NCI-H69 (cell line): Measurements from ENCODE around the gene PPP2R5A.
"Not testable (repeated sequence)": the region's sequence is repeated elsewhere in the genome, so short reads cannot be mapped to it uniquely, and the experiment has no call there.

Source experiments
- DNase-seq: peaks from one replicate; lab custom pipeline; 2025; lab: John Stamatoyannopoulos, UW

Gene PPP2R5A

GRCh38 chr1:212267460-212267859 is 17.8 kb upstream of the PPP2R5A start:
- DNase-seq = no peak

DNA sequence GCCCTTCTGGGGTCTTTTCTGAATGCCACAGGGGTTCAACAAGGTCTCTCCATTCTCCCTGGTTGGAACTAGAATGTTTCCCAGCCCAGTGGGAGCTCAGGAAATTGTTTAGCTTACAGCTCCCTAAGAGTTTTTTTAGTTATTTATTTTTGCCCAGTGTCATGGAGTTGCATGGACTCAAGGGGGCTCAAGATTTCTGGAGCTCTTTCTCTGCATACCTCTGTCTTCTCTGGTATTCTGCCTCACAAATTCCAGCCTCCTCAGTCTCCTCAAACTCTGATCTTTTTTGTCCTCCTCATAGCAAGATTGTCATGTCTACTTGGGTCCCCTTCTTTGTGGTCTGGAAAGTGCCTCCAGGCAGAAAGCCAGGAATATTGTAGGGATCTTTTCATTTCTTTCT is 15.9 kb upstream of the PPP2R5A start:
- no peak for DNase-seq

GRCh38 chr1:212270564-212270963 is 14.6 kb upstream of the PPP2R5A start:
- DNase-seq = no peak

DNA sequence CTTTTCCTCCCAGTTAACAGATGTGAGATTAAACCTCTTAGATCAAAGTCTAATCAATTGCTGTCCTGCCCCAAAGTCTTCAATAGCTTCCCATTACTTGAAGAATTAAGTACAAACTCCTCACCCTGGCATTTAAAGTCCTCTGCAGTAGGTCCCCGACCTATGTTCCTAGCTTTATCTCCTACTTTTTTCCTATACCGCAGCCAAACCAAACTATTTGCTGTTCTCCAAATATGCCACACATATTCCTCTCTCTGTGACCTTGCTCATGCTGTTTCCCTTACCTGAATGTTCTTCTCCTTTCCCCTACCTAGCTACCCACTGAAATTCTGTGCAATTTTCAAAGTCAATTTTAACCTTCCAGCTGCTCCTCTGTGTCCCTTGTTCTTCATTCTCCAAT is 14.0 kb upstream of the PPP2R5A start:
- no peak for DNase-seq

- no peak for DNase-seq
Measured at GRCh38 chr1:212271823-212272485, 13.3 kb upstream of the PPP2R5A start.

DNA sequence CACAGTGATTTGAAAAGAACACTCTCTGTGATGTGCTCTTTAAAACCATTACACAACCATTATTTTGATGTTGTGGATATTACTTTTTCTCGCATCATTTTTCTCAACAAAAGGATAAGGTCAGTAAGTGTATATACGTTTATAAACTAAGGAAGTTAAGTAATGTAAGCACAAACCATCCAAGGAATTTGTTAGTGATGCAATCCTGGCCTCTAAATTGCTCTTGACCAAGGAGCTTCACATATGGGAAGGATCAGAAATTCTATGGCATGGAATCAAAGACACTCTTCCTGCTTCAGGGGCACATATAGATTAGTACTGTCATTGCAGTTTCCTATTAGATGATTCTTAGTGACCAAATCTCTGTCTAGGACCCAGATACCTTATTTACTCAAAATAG is 3.6 kb upstream of the PPP2R5A start:
- no peak for DNase-seq

DNA sequence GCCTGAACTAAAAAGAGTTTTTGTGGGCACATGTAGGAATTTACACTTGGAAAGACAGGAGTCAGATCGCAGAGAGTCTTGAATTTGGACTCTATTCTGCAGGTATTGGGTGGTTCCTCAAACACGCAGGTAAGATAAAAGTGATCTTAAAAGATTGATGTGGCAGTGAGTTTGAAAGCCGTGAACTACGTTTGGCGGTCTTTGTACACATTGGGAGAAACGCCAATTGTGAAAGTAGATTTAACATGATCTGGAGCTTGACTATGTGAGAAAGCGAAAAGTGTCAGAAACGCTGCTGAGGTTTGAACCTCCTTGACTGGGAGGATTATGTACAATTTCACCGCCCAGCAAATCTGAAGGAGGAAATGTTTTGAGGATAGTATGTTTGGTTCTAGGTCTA is 1.5 kb upstream of the PPP2R5A start:
- peak; percentile 25 for DNase-seq

DNA sequence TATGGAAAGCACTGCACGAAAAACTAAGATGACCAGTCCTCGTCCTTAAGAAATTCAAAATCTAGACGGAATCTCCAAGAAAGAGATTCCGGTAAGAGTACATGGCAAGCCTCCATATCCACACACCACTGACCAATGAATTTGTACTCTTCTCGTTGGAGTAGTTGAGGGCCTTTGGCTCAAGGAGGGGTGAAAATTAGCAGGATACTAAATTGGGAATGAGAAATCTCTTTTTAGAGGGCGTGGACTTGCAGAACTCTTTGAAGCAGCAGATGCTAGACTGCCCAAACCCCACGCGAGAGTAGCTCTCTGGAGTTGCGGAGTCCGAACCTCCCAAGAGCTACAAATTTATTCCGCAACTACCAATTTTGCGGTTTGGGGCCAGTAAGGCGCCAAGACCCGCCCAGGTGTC is 872 bp upstream of the PPP2R5A start:
- no peak for DNase-seq

DNA sequence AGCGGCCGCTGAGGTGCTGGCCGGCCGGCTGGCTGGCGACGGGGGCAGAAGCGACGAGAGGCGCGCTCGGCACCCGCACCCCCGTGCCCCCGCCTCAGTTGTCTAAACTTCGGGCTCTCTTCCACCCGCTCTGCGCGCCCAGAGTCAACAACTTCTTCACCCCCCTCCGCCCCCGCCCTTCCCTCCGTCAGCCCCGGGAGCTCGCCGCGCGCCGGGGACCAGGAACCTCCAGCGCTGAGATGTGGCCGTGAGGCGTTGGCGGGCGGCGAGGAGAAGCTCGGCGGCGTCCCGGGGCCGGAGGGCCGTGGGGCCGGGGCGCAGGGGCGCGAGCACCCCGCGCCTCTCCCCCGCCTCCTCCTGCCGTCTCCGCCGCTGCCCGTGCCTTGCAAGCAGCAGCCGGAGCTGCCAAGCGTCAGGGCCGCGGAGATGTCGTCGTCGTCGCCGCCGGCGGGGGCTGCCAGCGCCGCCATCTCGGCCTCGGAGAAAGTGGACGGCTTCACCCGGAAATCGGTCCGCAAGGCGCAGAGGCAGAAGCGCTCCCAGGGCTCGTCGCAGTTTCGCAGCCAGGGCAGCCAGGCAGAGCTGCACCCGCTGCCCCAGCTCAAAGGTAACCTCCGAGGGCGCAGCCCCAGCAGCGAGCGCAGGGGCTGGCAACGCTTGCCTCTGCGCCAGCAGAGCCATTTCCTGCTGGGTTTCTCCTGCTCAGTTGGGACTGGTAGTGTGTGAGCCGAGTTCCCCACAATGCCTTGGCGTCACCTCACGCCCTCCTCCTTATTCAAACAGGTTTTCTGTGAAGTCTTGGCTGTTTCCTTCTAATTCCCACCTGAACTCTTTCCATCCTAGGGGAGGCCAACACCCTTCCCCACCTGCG is 710 bp downstream of the PPP2R5A start:
- peak; percentile 87 for DNase-seq

DNA sequence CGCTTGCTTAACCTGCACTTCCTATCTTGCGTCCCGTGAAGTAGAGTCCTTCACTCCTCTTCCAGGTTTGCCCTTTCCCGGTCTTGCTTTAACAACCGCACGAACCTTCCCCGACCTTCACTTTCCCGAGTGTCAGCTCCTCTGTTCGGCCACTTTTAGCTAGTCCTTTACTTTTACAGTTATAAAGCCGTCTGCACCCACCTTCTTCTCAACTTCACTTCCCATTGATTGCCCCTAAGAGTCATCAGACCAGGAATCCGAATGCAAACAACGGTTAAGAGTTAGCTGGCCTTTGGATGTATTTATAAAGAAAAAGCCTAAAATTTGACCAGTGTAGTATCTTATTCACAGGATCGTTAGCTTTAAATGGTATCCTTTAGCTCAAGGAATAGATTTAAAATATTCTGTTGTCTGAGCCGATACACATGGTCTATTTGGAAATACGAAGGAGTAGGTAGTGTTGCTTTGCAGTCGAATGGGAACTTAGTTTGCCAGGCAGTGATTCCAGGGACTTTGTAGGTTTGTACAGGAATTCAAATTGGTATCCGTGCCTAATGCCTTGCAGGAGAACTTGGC is 1.4 kb downstream of the PPP2R5A start:
- peak; percentile 53 for DNase-seq

GRCh38 chr1:212287261-212287895 is 2.2 kb downstream of the PPP2R5A start:
- DNase-seq = peak; percentile 21

DNA sequence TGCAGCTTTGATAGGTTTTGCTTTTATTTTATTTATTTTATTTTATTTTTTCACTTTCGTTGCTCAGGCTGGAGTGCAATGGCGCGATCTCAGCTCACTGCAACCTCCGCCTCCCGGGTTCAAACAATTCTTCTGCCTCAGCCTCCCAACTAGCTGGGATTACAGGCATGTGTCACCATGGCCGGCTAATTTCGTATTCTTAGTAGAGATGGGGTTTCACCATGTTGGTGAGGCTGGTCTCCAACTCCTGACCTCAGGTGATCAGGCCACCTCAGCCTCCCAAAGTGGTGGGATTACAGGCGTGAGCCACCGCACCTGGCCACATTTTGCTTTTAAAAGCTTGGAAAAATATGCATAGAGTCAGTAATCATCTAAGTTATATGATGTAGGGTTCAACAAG is 2.8 kb downstream of the PPP2R5A start:
- not testable (repeated sequence) for DNase-seq

DNA sequence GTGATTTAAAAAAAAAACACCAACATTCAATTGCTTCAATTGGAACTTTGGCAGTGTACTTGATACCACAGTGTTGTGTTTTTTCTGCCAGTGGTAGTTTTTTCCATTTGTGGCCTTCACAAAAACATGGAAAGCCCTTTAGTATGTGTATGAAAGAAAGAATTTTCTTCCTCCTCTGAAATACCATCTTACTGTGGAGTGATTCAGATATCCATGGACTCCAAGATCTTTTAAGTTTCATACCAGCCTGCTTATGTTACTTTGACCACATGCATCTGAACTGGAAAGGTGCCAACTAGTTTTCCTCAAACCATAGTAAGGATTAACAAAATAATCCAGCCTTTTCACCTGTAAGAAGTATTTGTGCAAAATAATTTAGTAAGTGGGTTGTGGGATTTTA is 3.4 kb downstream of the PPP2R5A start:
- peak; percentile 39 for DNase-seq

- no peak for DNase-seq
Measured at GRCh38 chr1:212289262-212290077, 4.3 kb downstream of the PPP2R5A start.

- DNase-seq = peak; percentile 24
Measured at GRCh38 chr1:212290608-212291007, 5.4 kb downstream of the PPP2R5A start.

GRCh38 chr1:212291505-212292134 is 6.4 kb downstream of the PPP2R5A start:
- peak; percentile 88 for DNase-seq

DNA sequence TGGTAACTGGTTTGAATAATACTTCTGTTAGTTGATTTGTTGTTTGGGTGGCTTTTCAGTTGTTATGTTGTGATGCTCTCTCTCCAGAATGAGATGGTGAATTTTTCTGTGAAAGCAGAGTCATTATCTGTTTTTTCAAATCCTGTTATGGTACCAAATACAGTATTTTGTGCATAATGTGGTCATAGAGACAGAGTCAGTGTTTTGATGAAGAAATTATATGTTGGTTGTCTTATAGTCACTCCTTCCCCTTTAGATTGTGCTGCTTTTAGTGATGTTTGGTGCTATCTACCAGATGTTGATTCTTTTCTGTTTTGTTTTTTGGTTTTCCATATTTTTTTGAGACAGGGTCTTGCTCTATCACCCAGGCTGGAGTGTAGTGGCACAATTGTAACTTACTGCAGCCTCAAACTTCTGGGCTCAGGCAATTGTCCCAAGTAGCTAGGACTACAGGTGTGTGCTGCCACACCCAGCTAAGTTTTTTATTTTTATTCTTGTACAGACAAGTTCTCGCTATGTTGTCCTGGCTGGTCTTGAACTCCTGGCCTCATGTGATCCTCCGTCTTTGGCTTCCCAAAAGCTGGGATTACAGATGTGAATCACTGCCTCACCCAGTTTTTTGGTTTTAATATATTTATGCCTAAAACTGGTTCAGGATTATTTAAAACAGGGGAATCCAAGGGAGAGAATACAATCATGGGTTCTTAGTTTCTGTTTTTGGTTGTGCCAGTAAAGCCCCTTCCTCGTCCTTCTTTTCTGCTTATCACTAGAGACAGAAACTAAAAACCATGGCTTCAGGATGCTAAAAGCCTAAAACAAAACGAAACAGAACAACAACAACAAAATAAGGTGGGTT is 7.3 kb downstream of the PPP2R5A start:
- DNase-seq = no peak

- peak; percentile 24 for DNase-seq
Measured at GRCh38 chr1:212293579-212293978, 8.4 kb downstream of the PPP2R5A start.

GRCh38 chr1:212294983-212295382 is 9.8 kb downstream of the PPP2R5A start:
- DNase-seq = no peak

DNA sequence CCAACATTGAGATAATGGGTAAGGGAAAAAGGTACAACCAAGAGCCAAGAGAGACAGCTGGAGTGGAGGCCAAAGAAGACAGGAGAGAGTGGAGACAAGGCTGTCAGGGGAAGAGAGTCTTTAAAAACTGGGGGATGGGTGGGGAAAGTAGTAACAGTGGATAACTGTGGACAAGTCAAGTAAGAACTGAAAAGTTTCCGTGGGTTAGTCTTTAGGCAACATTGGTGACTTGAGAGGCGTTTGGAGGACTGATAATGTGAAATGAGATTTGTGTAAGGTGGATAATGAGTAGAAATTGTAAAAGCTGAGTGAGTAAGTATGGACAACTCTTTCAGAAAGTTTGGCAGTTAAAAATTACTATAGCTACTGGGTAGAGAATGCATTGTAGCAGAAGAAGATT is 10.4 kb downstream of the PPP2R5A start:
- no peak for DNase-seq
